ENCODE results near the gene CFAP100. TPM values are rescaled to one million over a fixed set of nuclear protein-coding genes. Genes with fewer than 3 reads are reported as not detected.

Gene CFAP100
- total and polyA plus RNA-seq, 9 of the 15 experiments (the other 6 are each of a cell fraction or from before 2014, with no cell fraction given) = not detected

GRCh38 chr3:126397610-126398422 lies 3.1 kb downstream of the CFAP100 start:
- no peaks in the 10 kb centered on the region for H3K36me3 ChIP-seq (ENCODE audit: control insufficient read depth, insufficient read depth, low read length)
- 0 out of 2 replicates have a peak, but pooled peaks cover 3% of the 10 kb centered on the region for H4K20me1 ChIP-seq (replicated peaks; ENCODE audit: control insufficient read depth, insufficient read depth, low read length)
- ATAC-seq (no peak), FAIRE-seq (no peak), DNase-seq (ENCODE audit: extremely low read depth in 1 of 4, low spot score in 3 of 4) (no peak)
- intact Hi-C loops (cut with micrococcal nuclease) (no loop called here), in situ Hi-C loops (cut with MboI) (loop anchor here (25.0 kb wide), 1 partner anchor 261 kb away; no protein-coding TSS in a partner anchor)
- no peaks in the 10 kb centered on the region; a peak in 1 of 5 replicates for H3K4me1 ChIP-seq (replicated peaks in 1 of 2; ENCODE audit: control insufficient read depth in 2 of 2, insufficient read depth in 2 of 2, low read length in 2 of 2)
- H3K4me2 ChIP-seq (ENCODE audit: insufficient read depth, low read length) = no peak overlapping the region
- BruUV-seq (replicated peaks) = no TSS peak
- H3K79me2 ChIP-seq (ENCODE audit: control insufficient read depth, insufficient read depth, low read length) = no peaks in the 10 kb centered on the region
- WGBS (ENCODE audit: insufficient coverage, low coverage, missing lambda C conversion rate) = 2% methylated on average over 7 of the region's 13 CpGs
- H3K9me3 ChIP-seq (replicated peaks; ENCODE audit: control insufficient read depth, insufficient read depth, low read depth, low read length) = no peaks in the 10 kb centered on the region
- H3K9me1 ChIP-seq (ENCODE audit: control insufficient read depth, insufficient read depth, low read length) = no peaks in the 10 kb centered on the region
- no peak for TF ChIP-seq CUX1 (CRISPR knock-in tag; IDR thresholded peaks at IDR 0.05)
- no peak for TF ChIP-seq ZNF584 (CRISPR knock-in tag; IDR thresholded peaks at IDR 0.05; ENCODE audit: low read depth)
- no peak for TF ChIP-seq ZNF57 (CRISPR knock-in tag; IDR thresholded peaks at IDR 0.05)
- no peak for TF ChIP-seq EZH2 (IDR thresholded peaks at IDR 0.05; ENCODE audit: borderline replicate concordance, low read depth, low read length)
- no peak for TF ChIP-seq KLF6 (CRISPR knock-in tag; IDR thresholded peaks at IDR 0.05; ENCODE audit: borderline replicate concordance)
- TF ChIP-seq BRF2 (IDR thresholded peaks at IDR 0.05; ENCODE audit: borderline replicate concordance, insufficient read depth, insufficient read length) = no peak
- no peak for TF ChIP-seq ELF2 (CRISPR knock-in tag; IDR thresholded peaks at IDR 0.05)
- TF ChIP-seq SMC3 (conservative IDR thresholded peaks at IDR 0.05; ENCODE audit: insufficient read depth, low read depth, low read length) = no peak
- TF ChIP-seq FOXP4 (CRISPR knock-in tag; IDR thresholded peaks at IDR 0.05; ENCODE audit: borderline replicate concordance) = no peak
- no peak for TF ChIP-seq HDAC6 (IDR thresholded peaks at IDR 0.05; ENCODE audit: low read depth, low read length)
- H3K27me3 ChIP-seq (ENCODE audit: control insufficient read depth in 2 of 2, insufficient read depth in 2 of 2, low read length in 2 of 2) = peaks cover 5 to 52% of the 10 kb centered on the region in 2 experiments; a peak in 4 of 5 replicates
- ChIA-PET POLR2A (interaction anchor here (0.6 kb wide), 1 partner anchor 58 kb away, joined by 3 read pairs; no protein-coding TSS in a partner anchor), CTCF (ENCODE audit: low intra/inter-chr PET ratio) (no interaction called here)
- H3K4me3 ChIP-seq = no peak overlapping the region
- H3K27ac ChIP-seq (ENCODE audit: extremely low read depth, low read depth, low read length) = no peak overlapping the region
- H2AFZ ChIP-seq (ENCODE audit: low read depth, low read length) = no peak overlapping the region
- H3K9ac ChIP-seq (ENCODE audit: insufficient read depth in 1 of 2, low read depth in 2 of 2, low read length in 2 of 2) = no peak overlapping the region

All from K562 (cell line).